ENCODE results near the gene PLD1. TPM values are rescaled to one million over a fixed set of nuclear protein-coding genes. Genes with fewer than 3 reads are reported as not detected.

The PLD1 gene
- total and polyA plus RNA-seq, 9 donors = 24.6 to 125 (median 52.1) TPM

DNA sequence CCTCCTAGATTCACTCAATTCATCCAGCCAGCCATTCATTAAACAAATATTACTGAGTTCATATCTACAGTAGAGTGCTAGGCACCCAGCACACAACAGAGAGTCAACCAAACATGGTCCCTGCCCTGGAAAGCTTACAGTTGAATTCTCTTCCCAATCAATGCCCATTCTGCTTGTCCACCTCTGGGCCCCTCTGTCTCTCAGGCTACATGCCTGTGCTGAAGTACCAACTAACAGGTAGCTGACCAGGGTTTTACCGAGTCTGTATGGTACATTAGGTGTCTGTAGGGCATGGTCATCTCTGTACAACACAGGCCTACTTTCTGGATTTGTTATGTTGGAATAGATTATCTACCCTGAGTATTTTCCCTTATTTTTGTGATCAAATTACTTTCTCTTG lies 23.3 kb downstream of the PLD1 start:
- Histone ChIP-seq H3K4me3 (no peak overlapping the region), H3K36me3 (no peaks in the 10 kb centered on the region), H3K27ac (no peak overlapping the region), H3K4me1 (ENCODE audit: insufficient read depth) (peaks cover 17% of the 10 kb centered on the region), H3K27me3 (no peaks in the 10 kb centered on the region), H3K9me3 (no peaks in the 10 kb centered on the region)
- TF ChIP-seq EP300 (IDR thresholded peaks at IDR 0.05) = no peak
- TF ChIP-seq POLR2A (IDR thresholded peaks at IDR 0.05) = no peak
- TF ChIP-seq, protein P1, sequence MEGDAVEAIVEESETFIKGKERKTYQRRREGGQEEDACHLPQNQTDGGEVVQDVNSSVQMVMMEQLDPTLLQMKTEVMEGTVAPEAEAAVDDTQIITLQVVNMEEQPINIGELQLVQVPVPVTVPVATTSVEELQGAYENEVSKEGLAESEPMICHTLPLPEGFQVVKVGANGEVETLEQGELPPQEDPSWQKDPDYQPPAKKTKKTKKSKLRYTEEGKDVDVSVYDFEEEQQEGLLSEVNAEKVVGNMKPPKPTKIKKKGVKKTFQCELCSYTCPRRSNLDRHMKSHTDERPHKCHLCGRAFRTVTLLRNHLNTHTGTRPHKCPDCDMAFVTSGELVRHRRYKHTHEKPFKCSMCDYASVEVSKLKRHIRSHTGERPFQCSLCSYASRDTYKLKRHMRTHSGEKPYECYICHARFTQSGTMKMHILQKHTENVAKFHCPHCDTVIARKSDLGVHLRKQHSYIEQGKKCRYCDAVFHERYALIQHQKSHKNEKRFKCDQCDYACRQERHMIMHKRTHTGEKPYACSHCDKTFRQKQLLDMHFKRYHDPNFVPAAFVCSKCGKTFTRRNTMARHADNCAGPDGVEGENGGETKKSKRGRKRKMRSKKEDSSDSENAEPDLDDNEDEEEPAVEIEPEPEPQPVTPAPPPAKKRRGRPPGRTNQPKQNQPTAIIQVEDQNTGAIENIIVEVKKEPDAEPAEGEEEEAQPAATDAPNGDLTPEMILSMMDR (IDR thresholded peaks at IDR 0.05) = no peak
- intact Hi-C loops (cut with DNase I) = no loop called here
- DNase-seq = no peak
- 91 to 98% (median 97%) methylated on average over 1 of the region's 1 CpG for WGBS, 3 donors

DNA sequence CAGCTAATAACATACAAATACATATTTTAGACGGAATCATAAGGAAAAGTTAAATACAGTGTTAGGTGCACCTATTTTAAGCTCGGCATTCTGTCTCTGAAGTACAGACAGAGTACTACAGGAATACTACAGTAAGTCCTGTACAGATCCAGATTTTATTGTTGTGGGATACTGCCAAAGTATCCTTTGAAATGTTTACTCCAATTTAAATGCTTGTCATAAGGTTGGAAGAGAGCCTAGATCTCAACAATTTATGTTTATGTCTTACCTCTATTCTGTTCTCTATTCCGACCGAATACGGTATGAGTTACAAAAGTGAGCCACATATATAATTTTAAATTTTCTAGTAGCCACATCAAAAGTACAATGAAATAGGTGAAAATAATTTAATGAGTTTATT lies 25.3 kb downstream of the PLD1 start:
- Histone ChIP-seq H3K36me3 (no peaks in the 10 kb centered on the region), H3K9me3 (no peaks in the 10 kb centered on the region), H3K27me3 (no peaks in the 10 kb centered on the region), H3K27ac (no peak overlapping the region), H3K4me3 (no peak overlapping the region), H3K4me1 (ENCODE audit: insufficient read depth) (peaks cover 8% of the 10 kb centered on the region)
- 86 to 92% (median 90%) methylated on average over 5 of the region's 5 CpGs for WGBS, 3 donors
- DNase-seq = no peak
- no peak for TF ChIP-seq POLR2A (IDR thresholded peaks at IDR 0.05)
- TF ChIP-seq, protein P1 (IDR thresholded peaks at IDR 0.05) = no peak
- TF ChIP-seq EP300 (IDR thresholded peaks at IDR 0.05) = no peak
- intact Hi-C loops (cut with DNase I) = no loop called here

DNA sequence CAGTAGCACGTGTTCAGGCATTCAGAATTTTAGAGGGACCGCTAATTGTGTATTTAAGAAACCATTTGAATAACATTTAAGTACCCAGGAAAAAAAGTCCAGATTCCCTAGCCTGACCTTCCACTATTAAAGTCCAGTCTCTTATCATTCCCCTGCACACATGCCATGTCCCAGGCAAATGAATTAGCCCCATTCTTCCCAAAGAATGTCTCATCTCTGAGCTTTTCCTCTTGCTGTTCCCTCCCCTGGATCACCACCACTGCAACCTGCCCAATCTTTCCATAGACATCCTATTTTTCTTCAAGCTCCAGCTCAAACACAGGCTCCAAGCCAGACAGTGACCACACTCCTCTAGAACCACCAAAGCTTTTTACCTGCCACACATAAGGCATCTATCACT lies 25.9 kb downstream of the PLD1 start:
- no peaks in the 10 kb centered on the region for H3K36me3 ChIP-seq
- no peak for TF ChIP-seq POLR2A (IDR thresholded peaks at IDR 0.05)
- H3K27ac ChIP-seq = no peak overlapping the region
- peaks cover 8% of the 10 kb centered on the region for H3K4me1 ChIP-seq (ENCODE audit: insufficient read depth)
- H3K9me3 ChIP-seq = no peaks in the 10 kb centered on the region
- DNase-seq = no peak
- no peaks in the 10 kb centered on the region for H3K27me3 ChIP-seq
- intact Hi-C loops (cut with DNase I) = no loop called here
- WGBS, 3 donors = 40 to 58% (median 48%) methylated on average over 2 of the region's 2 CpGs
- H3K4me3 ChIP-seq = no peak overlapping the region

DNA sequence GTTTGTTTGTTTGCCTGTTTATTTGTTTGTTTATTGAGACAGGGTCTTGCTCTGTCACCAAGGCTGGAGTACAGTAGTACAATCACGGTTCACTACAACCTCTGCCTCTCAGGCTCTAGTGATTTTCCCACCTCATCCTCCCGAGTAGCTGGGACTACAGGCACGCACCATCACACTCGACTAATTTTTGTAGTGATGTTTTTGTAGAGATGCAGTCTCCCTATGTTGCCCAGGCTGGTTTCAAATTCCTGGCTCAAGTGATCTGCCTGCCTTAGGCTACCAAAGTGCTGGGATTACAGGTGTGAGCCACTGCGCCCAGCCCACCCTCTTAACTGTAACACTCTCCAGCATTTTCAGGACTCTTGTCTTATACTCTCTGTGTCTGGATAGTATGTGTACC lies 26.7 kb downstream of the PLD1 start:
- intact Hi-C loops (cut with DNase I) = no loop called here

DNA sequence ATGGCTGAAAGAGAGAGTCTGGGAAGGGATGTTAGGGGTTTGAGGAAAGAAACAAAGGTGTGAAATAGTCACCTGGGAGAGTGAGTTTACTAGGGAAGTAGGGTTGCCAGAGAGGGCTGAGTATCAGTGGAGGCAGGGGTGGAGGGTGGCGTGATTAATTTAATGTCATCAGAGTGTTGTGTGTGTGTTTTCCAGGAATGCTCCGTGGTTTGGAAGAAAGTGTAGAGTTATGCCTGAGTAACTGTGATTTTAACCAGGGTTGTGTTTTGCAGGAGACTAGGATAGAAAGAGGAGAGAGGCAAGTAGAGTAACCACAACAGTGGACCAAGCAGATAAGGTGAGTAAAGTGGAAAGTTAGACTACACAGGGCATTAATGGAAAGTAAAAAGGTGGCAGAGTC lies 27.2 kb downstream of the PLD1 start:
- intact Hi-C loops (cut with DNase I) = no loop called here
- 37 to 56% (median 51%) methylated on average over 2 of the region's 2 CpGs for WGBS, 3 donors
- TF ChIP-seq POLR2A (IDR thresholded peaks at IDR 0.05) (no peak), EP300 (IDR thresholded peaks at IDR 0.05) (no peak)
- TF ChIP-seq, protein P1 (IDR thresholded peaks at IDR 0.05) = no peak
- Histone ChIP-seq H3K4me1 (ENCODE audit: insufficient read depth) (peaks cover 5% of the 10 kb centered on the region), H3K27me3 (no peaks in the 10 kb centered on the region), H3K4me3 (no peak overlapping the region), H3K9me3 (no peaks in the 10 kb centered on the region), H3K36me3 (no peaks in the 10 kb centered on the region), H3K27ac (peak overlapping the region in 1 of 2 donors; percentile 41)
- no peak for DNase-seq

More for the DNA sequence above, 26.7 kb downstream of the PLD1 start:
- Histone ChIP-seq H3K4me1 (ENCODE audit: insufficient read depth) (peaks cover 5% of the 10 kb centered on the region), H3K27ac (no peak overlapping the region), H3K27me3 (no peaks in the 10 kb centered on the region), H3K36me3 (no peaks in the 10 kb centered on the region), H3K9me3 (no peaks in the 10 kb centered on the region), H3K4me3 (no peak overlapping the region)
- TF ChIP-seq EP300 (IDR thresholded peaks at IDR 0.05) = no peak
- TF ChIP-seq, protein P1 (IDR thresholded peaks at IDR 0.05) = no peak
- no peak for DNase-seq
- WGBS, 3 donors = 77 to 87% (median 77%) methylated on average over 5 of the region's 5 CpGs
